Fibroblast of mammary gland (primary cell): ENCODE measurements around the gene GRIK2.
A peak's percentile ranks its signal among the peaks of the same experiment; 100 is the strongest.

Experiments used
- DNase-seq: peaks from one replicate; pipeline ENCODE4 v3.0.0-alpha.2; 2010; ENCODE audit warnings: low read depth
- H3K4me3 ChIP-seq: 2 replicates; pipeline ENCODE4 v1.5.1; 2011; ENCODE audit warnings: low read depth, mild to moderate bottlenecking, low read length, moderate library complexity; ENCODE audit not compliant: control insufficient read depth
- TF ChIP-seq, protein P1 (sequence below): conservative IDR thresholded peaks from 2 replicates; pipeline ENCODE4 v1.5.1; 2011; ENCODE audit warnings: low read depth, low read length, inconsistent platforms; ENCODE audit not compliant: control insufficient read depth, insufficient read depth

GRIK2 gene

DNA sequence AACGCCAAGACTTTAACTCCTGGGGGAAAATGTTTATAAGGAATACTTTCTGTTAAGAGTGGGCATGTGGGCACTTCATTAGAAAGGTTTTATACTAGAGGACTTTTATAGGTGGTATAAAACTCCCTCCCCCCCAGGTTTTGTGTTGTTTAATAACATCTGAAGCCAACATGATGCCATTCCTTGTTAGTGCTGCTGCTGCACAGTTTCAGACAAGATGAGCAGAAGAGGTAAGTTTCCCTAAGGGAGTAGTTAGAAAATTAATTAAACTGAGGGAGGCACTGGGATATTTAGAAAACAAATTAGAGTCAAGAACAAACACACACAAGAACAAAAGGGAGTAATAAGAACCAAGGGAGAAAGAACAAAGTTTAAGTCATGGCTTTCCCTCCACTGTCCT is 362.4 kb downstream of the GRIK2 start:
- TF ChIP-seq, protein P1, sequence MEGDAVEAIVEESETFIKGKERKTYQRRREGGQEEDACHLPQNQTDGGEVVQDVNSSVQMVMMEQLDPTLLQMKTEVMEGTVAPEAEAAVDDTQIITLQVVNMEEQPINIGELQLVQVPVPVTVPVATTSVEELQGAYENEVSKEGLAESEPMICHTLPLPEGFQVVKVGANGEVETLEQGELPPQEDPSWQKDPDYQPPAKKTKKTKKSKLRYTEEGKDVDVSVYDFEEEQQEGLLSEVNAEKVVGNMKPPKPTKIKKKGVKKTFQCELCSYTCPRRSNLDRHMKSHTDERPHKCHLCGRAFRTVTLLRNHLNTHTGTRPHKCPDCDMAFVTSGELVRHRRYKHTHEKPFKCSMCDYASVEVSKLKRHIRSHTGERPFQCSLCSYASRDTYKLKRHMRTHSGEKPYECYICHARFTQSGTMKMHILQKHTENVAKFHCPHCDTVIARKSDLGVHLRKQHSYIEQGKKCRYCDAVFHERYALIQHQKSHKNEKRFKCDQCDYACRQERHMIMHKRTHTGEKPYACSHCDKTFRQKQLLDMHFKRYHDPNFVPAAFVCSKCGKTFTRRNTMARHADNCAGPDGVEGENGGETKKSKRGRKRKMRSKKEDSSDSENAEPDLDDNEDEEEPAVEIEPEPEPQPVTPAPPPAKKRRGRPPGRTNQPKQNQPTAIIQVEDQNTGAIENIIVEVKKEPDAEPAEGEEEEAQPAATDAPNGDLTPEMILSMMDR = no peak
- no peak for DNase-seq
- H3K4me3 ChIP-seq = no peak overlapping the region

DNA sequence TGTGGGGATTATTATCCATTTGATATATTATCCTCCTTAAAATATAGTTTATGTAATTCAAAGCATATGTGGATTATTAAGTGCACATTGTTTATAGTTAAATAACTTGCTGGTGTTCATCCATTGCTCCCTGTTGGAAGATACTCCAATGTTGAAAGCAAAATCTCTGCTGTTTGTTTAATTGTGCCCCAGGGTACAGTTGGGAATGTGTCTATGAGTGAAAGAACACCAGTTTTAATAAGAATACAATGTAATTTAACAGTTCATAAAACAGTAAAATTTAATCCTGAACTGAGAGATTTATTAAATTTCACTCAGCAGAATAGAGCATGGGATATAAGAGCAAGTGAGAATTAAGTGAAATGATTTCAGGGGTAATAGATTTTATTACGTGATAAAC is 364.9 kb downstream of the GRIK2 start:
- no peak overlapping the region for H3K4me3 ChIP-seq
- no peak for DNase-seq
- TF ChIP-seq, protein P1 = no peak

DNA sequence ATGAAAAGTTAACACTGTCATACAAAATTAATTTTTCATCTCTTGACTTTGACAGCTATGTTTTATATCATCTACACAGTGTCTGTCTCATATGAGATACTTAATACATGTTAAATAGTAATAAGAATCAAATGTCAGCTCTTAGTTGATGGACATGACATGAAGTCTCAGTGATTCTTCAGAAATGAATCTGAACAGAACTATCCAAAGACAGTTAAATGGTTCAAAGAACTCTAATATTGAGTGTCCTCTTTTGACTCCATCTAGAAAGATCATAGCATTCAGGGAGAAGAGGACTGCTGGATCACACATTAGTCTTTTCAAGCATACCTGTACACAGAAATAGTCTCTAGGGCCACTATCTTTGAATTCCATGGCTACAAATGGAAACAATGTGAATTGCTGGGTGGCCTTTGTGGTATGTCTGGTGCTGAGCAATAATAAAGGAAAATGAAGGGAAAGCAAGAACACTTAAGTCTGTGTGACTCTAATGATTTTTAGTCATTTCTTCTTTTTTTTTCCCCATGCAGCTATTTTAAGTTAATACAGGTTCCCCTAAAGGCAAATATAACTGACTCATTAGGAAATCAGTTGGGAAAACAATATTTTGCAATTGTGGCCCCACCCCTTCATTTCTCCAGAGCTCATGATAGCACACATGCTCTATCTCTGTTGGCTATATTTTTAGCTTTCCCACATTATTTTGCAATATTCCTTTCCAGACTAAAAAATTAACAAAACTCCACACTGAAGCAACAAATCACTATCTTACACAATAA is 367.5 kb downstream of the GRIK2 start:
- TF ChIP-seq, protein P1 = no peak
- H3K4me3 ChIP-seq = no peak overlapping the region
- peak; percentile 94 for DNase-seq

DNA sequence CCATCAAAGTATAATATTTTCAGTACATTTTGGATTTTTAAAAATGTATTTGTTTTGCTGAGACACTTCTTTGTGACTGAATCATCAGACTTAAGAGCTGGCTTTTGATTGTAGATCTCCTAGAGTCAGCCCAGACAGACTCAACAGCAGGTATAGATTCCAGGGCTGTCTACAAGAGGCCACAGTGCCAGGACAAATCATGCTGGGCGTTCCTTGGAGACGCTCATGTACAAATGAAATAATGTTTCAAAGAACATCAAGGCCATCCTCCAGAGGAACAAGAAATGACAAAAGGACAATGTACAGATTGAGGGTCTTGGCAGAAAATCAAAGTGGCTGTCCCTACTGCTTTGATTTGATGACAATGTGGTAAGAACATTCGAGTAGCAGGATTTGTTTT is 369.3 kb downstream of the GRIK2 start:
- H3K4me3 ChIP-seq = no peak overlapping the region
- TF ChIP-seq, protein P1 = no peak
- DNase-seq = no peak

DNA sequence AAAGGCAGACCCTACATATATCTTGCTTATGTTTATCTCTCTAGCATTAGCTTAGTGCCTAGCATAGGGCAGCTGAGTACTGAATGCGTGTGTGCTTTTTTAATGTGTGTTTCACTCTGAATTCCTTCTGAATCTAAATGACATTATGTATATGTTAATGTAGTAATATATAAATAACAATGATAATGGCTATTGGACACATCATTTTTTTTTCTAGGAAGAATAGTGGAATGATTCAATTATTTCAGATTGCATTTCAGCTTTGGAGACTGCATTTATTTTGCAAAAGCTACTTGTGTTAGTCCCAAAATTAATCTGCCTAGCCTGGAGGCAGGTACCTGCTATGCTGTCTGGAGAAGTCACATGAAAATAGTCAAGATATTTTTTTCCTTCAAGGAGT is 371.8 kb downstream of the GRIK2 start:
- TF ChIP-seq, protein P1 = no peak
- no peak overlapping the region for H3K4me3 ChIP-seq
- DNase-seq = no peak

DNA sequence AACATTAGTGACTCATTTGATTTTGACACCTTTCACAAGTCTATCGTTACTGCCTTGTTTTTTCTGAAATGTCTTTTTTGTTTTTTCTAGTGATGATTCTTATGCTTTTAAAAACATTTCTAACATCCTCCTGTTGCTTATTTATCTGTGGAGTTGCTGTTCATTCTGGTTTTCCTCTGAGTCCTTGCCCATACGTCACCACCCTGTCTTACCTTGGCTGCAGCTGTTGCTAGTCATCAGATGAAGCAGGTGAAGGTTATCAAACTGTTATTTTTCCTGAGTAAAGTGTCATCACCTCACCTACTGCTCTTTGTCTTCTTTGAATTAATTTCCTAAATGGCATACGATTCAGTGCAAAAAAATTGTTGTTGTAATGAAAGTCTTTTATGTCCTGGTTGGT is 376.6 kb downstream of the GRIK2 start:
- H3K4me3 ChIP-seq = no peak overlapping the region
- TF ChIP-seq, protein P1 = no peak
- DNase-seq = no peak
